Hematopoietic multipotent progenitor cell (in vitro differentiated cells): ENCODE measurements around the gene GPR137. TPM values are rescaled to one million over a fixed set of nuclear protein-coding genes. Genes with fewer than 3 reads are reported as not detected.

Experiments
- DNase-seq, 3 donors: peaks; one replicate each; pipeline ENCODE4 v3.0.0-alpha.2; 2011 to 2015; ENCODE audit warnings: low read depth in 2 of 3, low spot score in 2 of 3
- total RNA-seq: library from RNA; depleted of rRNA; stranded (reverse); fragments of >200 nt; gene quantifications from one replicate; pipeline ENCODE4 v1.2.3, GENCODE V29; 2012

GPR137 gene
- total RNA-seq, 1 donor: 15.1 TPM

GRCh38 chr11:64284048-64284961 is 1.3 kb upstream of the GPR137 start, which contains the start of gene BAD:
TSS of gene BAD (minus strand) at chr11:64284665. CDS start at chr11:64284368, 297 bp downstream.
- DNase-seq: peak; percentile 72 to 93 (median 88)

- DNase-seq: peak in 2 of 3 donors; percentile 45 to 50
Observed at GRCh38 chr11:64285885-64286800, 495 bp downstream of the GPR137 start.

DNA sequence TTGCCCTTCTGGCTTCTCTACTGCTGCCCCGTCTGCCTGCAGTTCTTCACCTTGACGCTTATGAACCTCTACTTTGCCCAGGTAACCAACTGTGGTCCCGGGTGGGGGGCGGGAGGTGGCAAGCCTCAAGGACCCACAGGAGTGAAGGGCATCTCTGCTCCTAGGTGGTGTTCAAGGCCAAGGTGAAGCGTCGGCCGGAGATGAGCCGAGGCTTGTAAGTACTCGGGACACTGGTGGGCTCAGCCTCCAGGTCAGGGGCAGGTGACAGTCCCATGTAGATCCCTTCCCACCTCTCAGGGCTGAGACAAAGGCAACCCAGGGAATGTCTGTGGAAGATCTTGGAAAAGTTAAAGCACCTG is 1.1 kb downstream of the GPR137 start:
- DNase-seq: no peak

- DNase-seq: no peak
Observed at GRCh38 chr11:64287676-64288352, 2.2 kb downstream of the GPR137 start.

DNA sequence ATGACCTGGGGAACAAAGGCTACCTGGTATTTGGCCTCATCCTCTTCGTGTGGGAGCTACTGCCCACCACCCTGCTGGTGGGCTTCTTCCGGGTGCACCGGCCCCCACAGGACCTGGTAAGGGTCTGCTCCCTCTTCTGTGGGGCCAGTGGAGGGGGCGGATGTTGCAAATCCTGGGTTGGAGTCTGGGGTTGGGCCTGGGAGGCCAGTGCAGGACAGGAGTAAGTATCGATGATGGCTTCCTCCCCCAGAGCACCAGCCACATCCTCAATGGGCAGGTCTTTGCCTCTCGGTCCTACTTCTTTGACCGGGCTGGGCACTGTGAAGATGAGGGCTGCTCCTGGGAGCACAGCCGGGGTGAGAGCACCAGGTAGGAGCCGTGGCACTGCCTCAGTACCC is 2.7 kb downstream of the GPR137 start:
- no peak for DNase-seq

- no peak for DNase-seq
Observed at GRCh38 chr11:64289002-64289564, 3.4 kb downstream of the GPR137 start.

- no peak for DNase-seq
Observed at GRCh38 chr11:64290352-64291261, 5.0 kb downstream of the GPR137 start.

- no peak for DNase-seq
Observed at GRCh38 chr11:64291262-64291751, 5.7 kb downstream of the GPR137 start, which contains the start of gene KCNK4. TSS of gene KCNK4 (plus strand) at chr11:64291302. CDS start at chr11:64293019, 1,717 bp downstream.

- no peak for DNase-seq
Observed at GRCh38 chr11:64291752-64292459, 6.3 kb downstream of the GPR137 start.

DNA sequence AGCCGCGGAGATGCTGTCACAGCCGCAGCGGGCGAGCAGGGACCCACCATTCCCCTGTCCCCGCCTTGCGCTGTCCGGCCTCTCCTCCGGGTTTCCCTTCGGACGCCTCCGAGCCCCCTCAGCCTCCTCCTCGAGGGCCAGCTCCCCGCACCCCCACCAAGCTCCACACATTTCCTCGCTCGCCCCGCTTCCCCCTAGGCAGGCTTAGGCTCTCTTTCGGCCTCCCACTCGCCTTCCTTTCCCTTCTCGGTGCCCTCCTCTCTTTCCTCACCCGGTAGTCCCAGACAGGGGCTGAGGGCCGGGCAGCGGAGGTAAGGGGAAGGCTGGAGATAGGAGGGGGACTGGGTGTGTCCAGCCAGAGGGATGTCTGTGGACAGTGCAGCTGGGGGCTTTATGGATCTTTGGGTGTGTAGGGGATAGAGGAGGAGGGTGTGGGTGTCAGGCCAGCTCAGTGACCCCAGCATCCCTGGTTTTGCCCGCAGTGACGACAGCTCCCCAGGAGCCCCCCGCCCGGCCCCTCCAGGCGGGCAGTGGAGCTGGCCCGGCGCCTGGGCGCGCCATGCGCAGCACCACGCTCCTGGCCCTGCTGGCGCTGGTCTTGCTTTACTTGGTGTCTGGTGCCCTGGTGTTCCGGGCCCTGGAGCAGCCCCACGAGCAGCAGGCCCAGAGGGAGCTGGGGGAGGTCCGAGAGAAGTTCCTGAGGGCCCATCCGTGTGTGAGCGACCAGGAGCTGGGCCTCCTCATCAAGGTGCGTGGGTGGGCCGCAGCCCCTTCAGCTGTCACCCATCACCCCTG is 7.0 kb downstream of the GPR137 start:
- peak in 1 of 3 donors; percentile 26 for DNase-seq

GRCh38 chr11:64294774-64295173 is 9.1 kb downstream of the GPR137 start:
- DNase-seq: no peak

- DNase-seq: no peak
Observed at GRCh38 chr11:64295760-64296159, 10.1 kb downstream of the GPR137 start.

DNA sequence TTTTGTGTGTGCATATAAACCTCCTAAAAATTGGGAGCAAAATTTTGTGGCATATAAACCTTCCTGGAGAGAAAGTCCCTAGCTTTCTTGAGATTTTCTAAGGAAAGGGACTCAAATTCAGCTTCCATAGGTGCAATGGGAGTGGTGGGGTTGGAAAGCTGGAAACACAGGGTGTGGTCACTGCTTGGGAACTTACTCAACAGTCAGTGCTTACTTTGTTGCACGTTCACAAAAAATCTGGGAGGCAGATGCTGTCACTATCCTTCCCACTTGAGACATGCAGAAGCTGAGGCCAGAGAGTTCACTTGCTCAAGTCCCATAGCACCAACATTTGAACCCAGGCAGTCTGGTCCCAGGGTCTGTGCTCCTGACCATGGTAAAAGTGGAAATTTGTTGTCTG is 10.6 kb downstream of the GPR137 start:
- no peak for DNase-seq

- no peak for DNase-seq
Observed at GRCh38 chr11:64296830-64297698, 11.4 kb downstream of the GPR137 start.

DNA sequence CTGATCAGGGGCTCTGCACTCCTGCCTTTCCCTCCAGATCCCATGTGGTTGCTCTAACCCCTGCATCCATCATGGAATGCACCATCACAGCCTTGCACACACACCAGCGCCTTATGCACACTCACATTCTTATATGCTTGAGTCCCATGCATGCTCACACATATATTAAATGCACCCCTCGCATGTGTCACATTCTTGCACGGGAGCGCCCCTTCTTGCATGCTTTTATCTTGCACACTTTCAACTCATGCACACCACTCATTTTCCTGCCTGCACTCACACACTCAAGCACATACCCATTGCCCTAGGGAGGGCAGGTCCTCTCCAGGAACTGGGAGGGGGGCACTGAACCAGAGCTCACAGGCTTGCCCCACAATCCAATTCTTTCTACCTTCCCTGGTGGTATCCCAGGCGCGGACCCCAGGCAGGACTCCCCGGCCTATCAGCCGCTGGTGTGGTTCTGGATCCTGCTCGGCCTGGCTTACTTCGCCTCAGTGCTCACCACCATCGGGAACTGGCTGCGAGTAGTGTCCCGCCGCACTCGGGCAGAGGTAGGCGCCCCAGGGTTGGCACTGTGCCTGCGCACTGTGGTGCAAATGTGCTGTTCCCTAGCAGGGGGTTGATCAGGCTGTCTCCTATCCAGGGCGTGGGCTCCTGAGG is 12.2 kb downstream of the GPR137 start:
- DNase-seq: peak in 1 of 3 donors; percentile 38
